Cardiac muscle cell (in vitro differentiated cells and primary cell): Measurements from ENCODE around the gene PLCD3. TPM values are rescaled to one million over a fixed set of nuclear protein-coding genes. Genes with fewer than 3 reads are reported as not detected.

Source experiments
- DNase-seq, 2 donors: peaks; one replicate each; pipeline versions ENCODE4 v3.0.0 to v3.0.0-alpha.2; 2010 to 2017; ENCODE audit warnings: low read depth in 1 of 2, low spot score in 1 of 2
- H3K27ac ChIP-seq: fragments of 200-600 bp; sonication (generic); 2 replicates; pipeline ENCODE4 v1.5.1; 2016
- H3K27me3 ChIP-seq: fragments of 200-600 bp; sonication (generic); 2 replicates; pipeline ENCODE4 v1.6.0; 2016; ENCODE audit warnings: control low read depth
- H3K36me3 ChIP-seq: fragments of 200-600 bp; sonication (generic); 2 replicates; pipeline ENCODE4 v1.5.1; 2016; ENCODE audit warnings: control low read depth
- H3K4me1 ChIP-seq: fragments of 200-600 bp; sonication (generic); 2 replicates; pipeline ENCODE4 v1.8.1; 2017; ENCODE audit warnings: low read depth, mild to moderate bottlenecking, mixed run types
- H3K4me3 ChIP-seq: fragments of 200-600 bp; sonication (generic); 2 replicates; pipeline ENCODE4 v1.5.1; 2016; ENCODE audit warnings: mild to moderate bottlenecking
- H3K9me3 ChIP-seq: fragments of 200-600 bp; sonication (generic); 2 replicates; pipeline ENCODE4 v1.5.1; 2017; ENCODE audit warnings: low read depth, mild to moderate bottlenecking, control low read depth
- polyA plus RNA-seq: library from polyadenylated mRNA; unstranded; fragments of >200 nt; fragmentation: Nextera tagmentation; extraction: Ambion mirVana; gene quantifications from 2 replicates; pipeline ENCODE4 v1.2.1, GENCODE V29; 2016
- total RNA-seq: library from RNA; depleted of rRNA; stranded (reverse); fragments of >200 nt; gene quantifications from 2 replicates; pipeline ENCODE4 v1.2.3, GENCODE V29; 2016
- TF ChIP-seq, protein P1 (sequence below): IDR thresholded peaks from 2 replicates; pipeline ENCODE4 v1.5.1; 2012; ENCODE audit warnings: low read depth, mild to moderate bottlenecking, low read length

The PLCD3 gene
- total and polyA plus RNA-seq, 2 experiments from 2014 or later = 36.0 to 66.3 TPM

DNA sequence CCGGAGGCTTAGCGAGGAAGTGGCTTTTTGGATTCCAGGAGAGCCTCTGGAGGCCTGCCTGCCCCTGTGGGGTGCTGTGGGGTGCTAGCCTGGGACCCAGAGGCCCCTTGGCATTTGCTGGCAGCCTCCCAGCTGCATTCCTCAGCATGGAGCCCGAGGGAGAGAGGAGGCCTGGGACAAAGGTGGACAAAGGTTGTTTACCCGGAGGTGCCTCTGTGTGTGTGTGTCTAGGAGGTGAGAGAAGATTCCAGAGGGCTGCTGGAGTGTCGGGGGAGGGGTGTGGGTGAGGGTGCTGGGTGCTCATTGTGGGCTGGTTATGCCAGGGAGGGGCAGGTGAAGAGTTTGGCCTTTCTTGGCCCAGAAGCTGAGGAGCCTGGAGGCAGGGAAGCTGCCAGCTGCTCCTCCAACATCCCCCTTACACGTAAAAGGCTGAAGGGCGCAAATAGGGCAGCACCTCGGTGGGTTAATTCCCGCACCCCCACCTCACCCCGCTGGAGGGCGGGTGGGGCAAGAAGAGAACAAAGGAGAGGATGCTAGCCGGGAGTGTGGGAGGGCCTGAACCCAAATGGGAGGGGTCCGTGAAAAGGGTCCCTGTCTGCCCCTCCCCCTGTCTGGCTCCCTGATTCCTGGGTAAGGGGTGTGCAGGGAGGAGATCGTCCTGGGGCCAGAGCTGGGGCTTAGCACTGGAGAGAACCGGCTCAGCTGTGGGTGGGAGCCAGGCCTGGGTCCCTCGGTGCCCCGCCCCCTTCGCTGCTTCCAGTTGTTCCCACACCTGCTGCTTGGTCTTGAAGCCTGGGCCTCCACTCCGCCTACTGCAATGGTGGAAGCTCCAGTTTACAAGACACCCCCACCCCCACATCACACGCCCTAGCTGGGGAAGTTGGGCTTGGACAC, 39.3 kb upstream of the PLCD3 start:
- H3K27ac ChIP-seq = peak overlapping the region; percentile 79
- peak in 1 of 2 donors; percentile 54 for DNase-seq
- TF ChIP-seq, protein P1, sequence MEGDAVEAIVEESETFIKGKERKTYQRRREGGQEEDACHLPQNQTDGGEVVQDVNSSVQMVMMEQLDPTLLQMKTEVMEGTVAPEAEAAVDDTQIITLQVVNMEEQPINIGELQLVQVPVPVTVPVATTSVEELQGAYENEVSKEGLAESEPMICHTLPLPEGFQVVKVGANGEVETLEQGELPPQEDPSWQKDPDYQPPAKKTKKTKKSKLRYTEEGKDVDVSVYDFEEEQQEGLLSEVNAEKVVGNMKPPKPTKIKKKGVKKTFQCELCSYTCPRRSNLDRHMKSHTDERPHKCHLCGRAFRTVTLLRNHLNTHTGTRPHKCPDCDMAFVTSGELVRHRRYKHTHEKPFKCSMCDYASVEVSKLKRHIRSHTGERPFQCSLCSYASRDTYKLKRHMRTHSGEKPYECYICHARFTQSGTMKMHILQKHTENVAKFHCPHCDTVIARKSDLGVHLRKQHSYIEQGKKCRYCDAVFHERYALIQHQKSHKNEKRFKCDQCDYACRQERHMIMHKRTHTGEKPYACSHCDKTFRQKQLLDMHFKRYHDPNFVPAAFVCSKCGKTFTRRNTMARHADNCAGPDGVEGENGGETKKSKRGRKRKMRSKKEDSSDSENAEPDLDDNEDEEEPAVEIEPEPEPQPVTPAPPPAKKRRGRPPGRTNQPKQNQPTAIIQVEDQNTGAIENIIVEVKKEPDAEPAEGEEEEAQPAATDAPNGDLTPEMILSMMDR = no peak
- peaks cover 21% of the 10 kb centered on the region for H3K4me1 ChIP-seq
- no peaks in the 10 kb centered on the region for H3K36me3 ChIP-seq
- H3K4me3 ChIP-seq = no peak overlapping the region
- H3K27me3 ChIP-seq = no peaks in the 10 kb centered on the region
- H3K9me3 ChIP-seq = no peaks in the 10 kb centered on the region

DNA sequence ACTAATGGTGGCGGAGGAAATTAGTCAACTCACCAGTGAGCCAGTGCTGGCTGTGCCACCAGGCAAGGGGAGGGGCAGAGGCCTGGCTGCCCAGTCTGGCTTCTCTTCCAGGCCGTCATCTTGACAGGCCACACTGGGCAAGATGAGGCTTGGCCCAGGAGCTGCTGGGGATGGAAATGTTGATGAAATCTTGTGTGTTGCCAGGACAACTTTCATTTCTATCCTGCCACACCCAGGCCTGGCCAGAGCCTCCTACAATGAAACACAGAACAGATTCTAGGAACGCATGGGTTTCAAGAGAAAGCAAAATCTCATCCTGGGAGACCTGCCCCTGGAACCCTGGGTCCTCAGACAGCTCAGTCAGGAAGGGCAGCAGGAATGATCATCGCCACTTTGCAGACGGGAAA, 38.6 kb upstream of the PLCD3 start:
- TF ChIP-seq, protein P1 = no peak
- Histone ChIP-seq H3K27ac (peak overlapping the region; percentile 79), H3K27me3 (no peaks in the 10 kb centered on the region), H3K9me3 (no peaks in the 10 kb centered on the region), H3K4me1 (peaks cover 21% of the 10 kb centered on the region), H3K36me3 (no peaks in the 10 kb centered on the region), H3K4me3 (no peak overlapping the region)
- DNase-seq = peak in 1 of 2 donors; percentile 83

DNA sequence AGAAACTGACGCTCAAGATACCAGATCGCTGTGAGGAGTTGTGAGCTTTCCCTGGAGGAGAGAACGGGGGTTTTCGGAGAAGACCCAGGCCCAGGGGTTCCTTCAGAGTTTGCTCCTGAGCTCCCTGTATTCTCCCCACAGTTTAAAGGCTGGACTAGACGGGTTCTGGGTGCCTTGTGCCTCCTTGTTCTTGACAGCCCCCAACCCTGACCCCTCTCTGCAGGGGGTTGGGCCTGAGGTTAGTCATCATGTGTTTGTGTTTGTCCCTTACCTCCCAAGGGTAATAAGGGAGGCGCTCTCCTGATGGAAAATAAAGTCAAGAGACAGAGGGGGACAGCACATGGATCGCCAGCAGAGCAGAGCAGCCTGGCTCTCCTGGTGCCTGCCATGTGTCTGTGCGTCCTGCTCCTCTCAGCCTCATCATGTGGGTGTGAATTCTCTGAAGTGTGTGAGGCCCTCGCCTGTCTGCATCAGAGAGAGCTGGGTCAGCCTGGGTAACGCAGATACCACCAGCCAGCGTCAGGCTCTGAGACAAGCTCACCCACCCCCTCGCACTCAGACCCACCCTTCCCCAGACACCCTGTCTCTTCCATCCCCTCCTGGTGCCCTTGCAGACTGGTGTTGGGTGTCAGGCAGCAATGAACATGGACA, 38.1 kb upstream of the PLCD3 start:
- no peak overlapping the region for H3K4me3 ChIP-seq
- H3K36me3 ChIP-seq = no peaks in the 10 kb centered on the region
- no peak for DNase-seq
- H3K27me3 ChIP-seq = no peaks in the 10 kb centered on the region
- TF ChIP-seq, protein P1 = no peak
- H3K4me1 ChIP-seq = peaks cover 21% of the 10 kb centered on the region
- H3K27ac ChIP-seq = peak overlapping the region; percentile 79
- no peaks in the 10 kb centered on the region for H3K9me3 ChIP-seq

DNA sequence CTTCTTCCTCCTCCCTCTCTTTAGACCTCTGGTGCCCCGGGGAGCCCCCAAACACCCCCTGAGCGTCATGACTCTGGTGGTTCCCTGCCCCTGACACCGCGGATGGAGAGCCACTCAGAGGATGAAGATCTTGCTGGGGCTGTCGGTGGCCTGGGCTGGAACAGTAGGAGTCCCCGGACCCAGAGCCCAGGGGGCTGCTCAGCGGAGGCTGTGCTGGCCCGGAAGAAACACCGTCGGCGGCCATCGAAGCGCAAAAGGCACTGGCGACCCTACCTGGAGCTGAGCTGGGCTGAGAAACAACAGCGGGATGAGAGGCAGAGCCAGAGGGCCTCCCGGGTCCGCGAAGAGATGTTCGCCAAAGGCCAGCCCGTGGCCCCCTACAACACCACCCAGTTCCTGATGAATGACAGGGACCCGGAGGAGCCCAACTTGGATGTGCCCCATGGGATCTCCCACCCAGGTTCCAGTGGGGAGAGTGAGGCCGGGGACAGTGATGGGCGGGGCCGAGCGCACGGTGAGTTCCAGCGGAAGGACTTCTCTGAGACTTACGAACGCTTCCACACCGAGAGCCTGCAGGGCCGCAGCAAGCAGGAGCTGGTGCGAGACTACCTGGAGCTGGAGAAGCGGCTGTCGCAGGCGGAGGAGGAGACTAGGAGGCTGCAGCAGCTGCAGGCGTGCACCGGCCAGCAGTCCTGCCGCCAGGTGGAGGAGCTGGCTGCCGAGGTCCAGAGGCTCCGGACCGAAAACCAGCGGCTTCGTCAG, 36.9 kb upstream of the PLCD3 start:
- H3K27me3 ChIP-seq = no peaks in the 10 kb centered on the region
- no peak for DNase-seq

DNA sequence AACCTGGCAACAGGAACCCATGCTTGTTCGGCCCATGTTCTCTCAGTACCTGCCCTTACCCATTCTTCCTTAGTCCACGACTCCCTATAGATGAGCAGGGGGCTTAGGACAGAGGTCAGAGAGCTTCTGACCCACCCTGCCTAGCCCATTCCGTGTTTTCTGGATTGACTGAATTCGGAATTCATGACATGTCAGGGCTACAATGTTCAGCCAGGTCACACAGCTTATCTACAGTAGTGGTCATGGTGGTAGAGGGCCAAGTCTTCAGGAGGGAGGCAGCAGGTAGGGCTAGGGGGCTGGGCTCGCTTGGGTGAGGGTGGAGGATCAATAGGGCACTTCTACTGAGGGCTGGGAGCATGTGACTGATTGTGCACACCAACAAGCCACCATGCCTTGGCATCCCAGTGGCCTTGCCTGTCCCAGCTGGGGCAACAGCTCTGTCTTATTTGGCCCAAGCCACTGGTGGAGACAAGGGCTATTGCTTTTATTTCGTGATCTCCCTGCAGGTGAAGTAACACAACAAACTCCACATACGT, 32.5 kb upstream of the PLCD3 start:
- H3K27ac ChIP-seq = no peak overlapping the region
- H3K27me3 ChIP-seq = no peaks in the 10 kb centered on the region
- TF ChIP-seq, protein P1 = no peak

More for the DNA sequence above, 36.9 kb upstream of the PLCD3 start:
- Histone ChIP-seq H3K27ac (no peak overlapping the region), H3K4me1 (peaks cover 21% of the 10 kb centered on the region), H3K9me3 (no peaks in the 10 kb centered on the region), H3K4me3 (no peak overlapping the region), H3K36me3 (no peaks in the 10 kb centered on the region)
- TF ChIP-seq, protein P1 = no peak

More for the DNA sequence above, 32.5 kb upstream of the PLCD3 start:
- Histone ChIP-seq H3K4me1 (peaks cover 4% of the 10 kb centered on the region), H3K4me3 (no peak overlapping the region), H3K9me3 (no peaks in the 10 kb centered on the region), H3K36me3 (no peaks in the 10 kb centered on the region)
- DNase-seq = no peak
